Trophoblast cell (in vitro differentiated cells and primary cell): ENCODE data around the gene CREBRF.
A peak's percentile ranks its signal among the peaks of the same experiment; 100 is the strongest.

Source experiments
- DNase-seq, 2 donors: peaks; one replicate each; pipeline ENCODE4 v3.0.0-alpha.2; 2016
- H2AFZ ChIP-seq: 2 replicates; pipeline ENCODE4 v1.6.1; 2013; ENCODE audit warnings: low read length, moderate library complexity, mild to moderate bottlenecking; ENCODE audit not compliant: insufficient read depth, poor library complexity
- H2AK5ac ChIP-seq: 2 replicates; pipeline ENCODE4 v1.6.1; 2013; ENCODE audit warnings: mild to moderate bottlenecking, low read length
- H2BK120ac ChIP-seq: 2 replicates; pipeline ENCODE4 v1.6.1; 2013; ENCODE audit warnings: low read length, mild to moderate bottlenecking, moderate library complexity; ENCODE audit not compliant: insufficient read depth, poor library complexity
- H2BK12ac ChIP-seq: 2 replicates; pipeline ENCODE4 v1.6.1; 2013; ENCODE audit warnings: mild to moderate bottlenecking, low read length, moderate library complexity
- H2BK5ac ChIP-seq: 2 replicates; pipeline ENCODE4 v1.6.1; 2013; ENCODE audit warnings: low read length, low read depth, moderate library complexity, mild to moderate bottlenecking; ENCODE audit not compliant: poor library complexity
- H3K14ac ChIP-seq: 2 replicates; pipeline ENCODE4 v1.6.1; 2013; ENCODE audit warnings: mild to moderate bottlenecking, low read length
- H3K18ac ChIP-seq: 2 replicates; pipeline ENCODE4 v1.6.1; 2013; ENCODE audit warnings: mild to moderate bottlenecking, low read length
- H3K23ac ChIP-seq: 2 replicates; pipeline ENCODE4 v1.6.1; 2013; ENCODE audit warnings: low read length
- H3K27ac ChIP-seq: 2 replicates; pipeline ENCODE4 v1.5.1; 2013; ENCODE audit warnings: low read depth, mild to moderate bottlenecking, inconsistent platforms, low read length, moderate library complexity
- H3K27me3 ChIP-seq: 2 replicates; pipeline ENCODE4 v1.6.1; 2013; ENCODE audit warnings: inconsistent platforms, mild to moderate bottlenecking, low read length, moderate library complexity; ENCODE audit not compliant: insufficient read depth
- H3K36me3 ChIP-seq, 2 experiments: 1 replicate in 1 of 2; 2 replicates in 1 of 2; pipeline ENCODE4 v1.6.1; 2013; ENCODE audit warnings: low read length in 2 of 2, mild to moderate bottlenecking in 2 of 2, moderate library complexity in 1 of 2; ENCODE audit not compliant: insufficient read depth in 2 of 2, control insufficient read depth in 1 of 2
- H3K4ac ChIP-seq: 2 replicates; pipeline ENCODE4 v1.6.1; 2013; ENCODE audit warnings: low read depth, mild to moderate bottlenecking, low read length, moderate library complexity
- H3K4me1 ChIP-seq, 2 experiments: 1 replicate in 1 of 2; 2 replicates in 1 of 2; pipeline ENCODE4 v1.6.1; 2013; ENCODE audit warnings: low read length in 2 of 2, mild to moderate bottlenecking in 2 of 2, moderate library complexity in 1 of 2; ENCODE audit not compliant: insufficient read depth in 2 of 2, control insufficient read depth in 1 of 2
- H3K4me2 ChIP-seq: 2 replicates; pipeline ENCODE4 v1.6.1; 2013; ENCODE audit warnings: inconsistent platforms, mild to moderate bottlenecking, low read length, moderate library complexity
- H3K4me3 ChIP-seq: 2 replicates; pipeline ENCODE4 v1.5.1; 2013; ENCODE audit warnings: mild to moderate bottlenecking, low read depth, low read length, inconsistent platforms
- H3K79me1 ChIP-seq: one replicate; pipeline ENCODE4 v1.6.1; 2013; ENCODE audit warnings: low read length
- H3K79me2 ChIP-seq: 2 replicates; pipeline ENCODE4 v1.6.1; 2013; ENCODE audit warnings: low read length, mild to moderate bottlenecking; ENCODE audit not compliant: control insufficient read depth, insufficient read depth, poor library complexity
- H3K9ac ChIP-seq: 2 replicates; pipeline ENCODE4 v1.6.1; 2013; ENCODE audit warnings: mild to moderate bottlenecking, low read length
- H3K9me3 ChIP-seq: 2 replicates; pipeline ENCODE4 v1.6.1; 2013; ENCODE audit warnings: low read depth, mild to moderate bottlenecking, control low read depth, inconsistent platforms, low read length; ENCODE audit not compliant: insufficient read depth
- H4K12ac ChIP-seq: 2 replicates; pipeline ENCODE4 v1.6.1; 2013; ENCODE audit warnings: low read depth, mild to moderate bottlenecking, low read length, moderate library complexity
- H4K8ac ChIP-seq: 2 replicates; pipeline ENCODE4 v1.6.1; 2013; ENCODE audit warnings: low read depth, mild to moderate bottlenecking, low read length, moderate library complexity
- H4K91ac ChIP-seq: one replicate; pipeline ENCODE4 v1.6.1; 2013; ENCODE audit warnings: low read depth, mild to moderate bottlenecking, low read length, moderate library complexity
- WGBS: extraction: QIAGEN DNeasy Blood & Tissue Kit; methylation state at CpG from one replicate; pipeline ENCODE4 v1.1.7; 2013; ENCODE audit warnings: missing lambda C conversion rate; ENCODE audit not compliant: insufficient read length, insufficient coverage; ENCODE audit errors: extremely low coverage; 5-methylcytosine and 5-hydroxymethylcytosine counted together

Gene CREBRF

DNA sequence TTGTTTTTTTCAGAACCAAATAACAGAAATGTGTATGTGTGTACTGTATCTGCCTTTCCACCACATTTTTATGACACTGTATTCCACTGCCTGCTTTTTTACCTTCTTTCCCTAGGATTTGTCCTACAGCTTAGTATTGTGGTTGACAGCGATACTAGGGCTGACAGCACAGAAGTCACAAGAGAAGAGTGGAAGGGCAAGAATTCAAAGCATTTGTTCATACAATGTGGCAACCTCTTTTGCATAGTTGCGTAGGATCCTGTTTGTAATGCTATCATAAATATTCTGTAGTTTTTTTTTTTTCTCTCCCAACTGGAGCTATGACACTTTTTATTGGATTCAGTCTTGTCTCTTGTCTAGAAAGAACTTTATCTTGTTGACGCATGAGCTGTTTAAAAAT lies 82.6 kb downstream of the CREBRF start:
- H3K4ac ChIP-seq: no peak overlapping the region
- H3K4me3 ChIP-seq: no peak overlapping the region
- H2BK120ac ChIP-seq: no peak overlapping the region
- no peak overlapping the region for H4K91ac ChIP-seq
- no peak overlapping the region for H3K23ac ChIP-seq
- DNase-seq: peak; percentile 33 to 82
- no peak overlapping the region for H4K12ac ChIP-seq
- no peak overlapping the region for H3K18ac ChIP-seq
- H3K9me3 ChIP-seq: no peaks in the 10 kb centered on the region
- no peak overlapping the region for H4K8ac ChIP-seq
- WGBS: no CpG with 5 or more reads among the region's 3 CpGs
- H2AFZ ChIP-seq: no peak overlapping the region
- no peak overlapping the region for H3K27ac ChIP-seq
- H3K79me2 ChIP-seq: no peaks in the 10 kb centered on the region
- no peak overlapping the region for H3K9ac ChIP-seq
- no peak overlapping the region for H3K4me2 ChIP-seq
- no peaks in the 10 kb centered on the region for H3K27me3 ChIP-seq
- H2BK5ac ChIP-seq: no peak overlapping the region
- H2AK5ac ChIP-seq: no peak overlapping the region
- no peaks in the 10 kb centered on the region for H3K36me3 ChIP-seq
- no peak overlapping the region for H3K14ac ChIP-seq
- H2BK12ac ChIP-seq: no peak overlapping the region
- no peaks in the 10 kb centered on the region for H3K79me1 ChIP-seq
- H3K4me1 ChIP-seq: no peaks in the 10 kb centered on the region

DNA sequence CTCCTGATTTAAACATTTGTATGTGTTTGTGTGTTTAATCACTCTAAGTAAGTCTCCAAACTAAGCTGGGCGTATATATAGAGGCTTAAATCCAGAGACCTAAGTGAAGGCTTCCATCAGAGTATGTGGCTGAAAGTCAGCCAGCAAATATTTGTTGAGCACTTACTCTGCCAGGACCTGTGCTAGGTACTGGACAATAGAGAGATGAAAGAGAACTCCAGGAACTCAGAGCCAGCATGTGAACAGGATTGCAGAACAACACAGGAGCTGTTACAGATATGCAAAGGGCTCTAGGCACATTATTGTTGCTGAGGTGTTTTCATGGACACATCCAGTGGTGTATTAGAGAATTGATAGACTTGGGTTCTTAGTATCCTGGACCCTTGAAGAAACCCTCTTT lies 83.5 kb downstream of the CREBRF start:
- Histone ChIP-seq H3K4me3 (no peak overlapping the region), H4K12ac (no peak overlapping the region), H2AFZ (no peak overlapping the region), H3K4me1 (no peaks in the 10 kb centered on the region), H3K27me3 (no peaks in the 10 kb centered on the region), H4K8ac (no peak overlapping the region), H4K91ac (no peak overlapping the region), H3K14ac (no peak overlapping the region), H2BK120ac (no peak overlapping the region), H3K9ac (no peak overlapping the region), H3K23ac (no peak overlapping the region), H3K27ac (no peak overlapping the region), H3K4ac (no peak overlapping the region), H2BK12ac (no peak overlapping the region), H3K4me2 (no peak overlapping the region), H3K36me3 (no peaks in the 10 kb centered on the region), H2BK5ac (no peak overlapping the region), H3K18ac (no peak overlapping the region), H3K79me2 (no peaks in the 10 kb centered on the region), H2AK5ac (no peak overlapping the region), H3K79me1 (peaks cover 2% of the 10 kb centered on the region), H3K9me3 (no peaks in the 10 kb centered on the region)
- peak; percentile 67 to 84 for DNase-seq
- WGBS: no CpG with 5 or more reads among the region's 1 CpG

DNA sequence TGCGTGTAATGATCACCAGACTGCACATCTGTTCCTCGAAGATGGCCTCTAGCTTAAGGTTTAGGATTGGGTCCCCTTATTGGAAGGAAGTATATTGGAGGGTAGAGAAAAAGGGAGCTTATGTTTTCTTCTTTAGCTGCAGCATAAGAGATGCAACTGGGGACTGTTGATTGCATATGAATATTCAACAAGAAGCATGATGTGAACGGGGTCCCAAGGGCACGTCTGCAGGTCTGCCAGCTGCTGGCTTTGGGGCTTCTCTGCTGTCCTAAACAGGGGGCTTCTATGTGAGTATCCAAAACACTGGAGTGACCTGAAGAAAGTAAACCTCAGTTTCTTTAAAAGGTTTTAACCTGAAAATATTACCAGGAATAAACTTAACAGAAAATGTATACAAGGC lies 84.6 kb downstream of the CREBRF start:
- Histone ChIP-seq H3K36me3 (no peaks in the 10 kb centered on the region), H3K27me3 (no peaks in the 10 kb centered on the region), H3K9me3 (no peaks in the 10 kb centered on the region), H3K27ac (no peak overlapping the region), H2AK5ac (no peak overlapping the region), H3K4ac (no peak overlapping the region), H3K9ac (no peak overlapping the region), H3K18ac (no peak overlapping the region), H3K14ac (no peak overlapping the region), H2BK120ac (no peak overlapping the region), H4K8ac (no peak overlapping the region), H3K79me1 (peaks cover 2% of the 10 kb centered on the region), H2AFZ (no peak overlapping the region), H4K12ac (no peak overlapping the region), H3K4me1 (no peaks in the 10 kb centered on the region), H3K4me2 (no peak overlapping the region), H3K23ac (no peak overlapping the region), H2BK12ac (no peak overlapping the region), H3K79me2 (no peaks in the 10 kb centered on the region), H2BK5ac (no peak overlapping the region), H3K4me3 (no peak overlapping the region), H4K91ac (no peak overlapping the region)
- WGBS: no CpG with 5 or more reads among the region's 4 CpGs
- no peak for DNase-seq

DNA sequence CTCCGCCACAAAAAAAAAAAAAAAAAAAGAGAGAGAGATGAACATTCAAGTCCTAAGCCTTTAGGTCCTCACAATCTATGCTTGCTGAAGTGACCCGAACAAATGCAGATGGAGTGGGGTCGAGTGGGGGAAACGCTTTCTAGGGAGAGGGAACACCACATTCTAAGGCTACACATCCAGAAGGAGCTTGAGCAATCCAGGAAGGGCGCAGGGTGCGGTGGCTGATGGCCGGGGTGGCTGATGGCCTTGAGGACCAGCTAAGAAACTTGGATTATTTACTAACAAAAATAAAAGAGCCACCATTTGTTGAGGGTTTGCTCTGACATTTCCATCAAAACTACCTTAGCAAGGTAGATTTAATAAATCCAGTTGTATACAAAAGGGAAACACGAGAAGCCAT lies 87.4 kb downstream of the CREBRF start:
- no peak overlapping the region for H3K18ac ChIP-seq
- H3K27me3 ChIP-seq: no peaks in the 10 kb centered on the region
- H4K12ac ChIP-seq: peak overlapping the region; percentile 85
- no peaks in the 10 kb centered on the region for H3K4me1 ChIP-seq
- WGBS: no CpG with 5 or more reads among the region's 8 CpGs
- H3K36me3 ChIP-seq: no peaks in the 10 kb centered on the region
- H3K9ac ChIP-seq: no peak overlapping the region
- no peak overlapping the region for H2BK120ac ChIP-seq
- H2AK5ac ChIP-seq: no peak overlapping the region
- H3K79me2 ChIP-seq: no peaks in the 10 kb centered on the region
- H3K79me1 ChIP-seq: peaks cover 2% of the 10 kb centered on the region
- H4K8ac ChIP-seq: peak overlapping the region; percentile 79
- no peak overlapping the region for H2BK5ac ChIP-seq
- DNase-seq: no peak
- H3K27ac ChIP-seq: no peak overlapping the region
- no peak overlapping the region for H2BK12ac ChIP-seq
- no peak overlapping the region for H3K4ac ChIP-seq
- no peak overlapping the region for H3K4me2 ChIP-seq
- H3K9me3 ChIP-seq: no peaks in the 10 kb centered on the region
- no peak overlapping the region for H3K23ac ChIP-seq
- no peak overlapping the region for H3K14ac ChIP-seq
- H2AFZ ChIP-seq: no peak overlapping the region
- no peak overlapping the region for H3K4me3 ChIP-seq
- no peak overlapping the region for H4K91ac ChIP-seq
